RWPE2 (cell line): Measurements from ENCODE around the gene C22orf39.
A peak's percentile ranks its signal among the peaks of the same experiment; 100 is the strongest.

ENCODE experiments used
- ATAC-seq: fragments of 200-7000 bp; cut with Tn5 transposase; 3 replicates; pipeline ENCODE4 v1.9.1; 2021; ENCODE audit warnings: low read depth
- DNase-seq: peaks from one replicate; pipeline ENCODE4 v3.0.0-alpha.2; 2020; ENCODE audit warnings: low spot score
- H3K27ac ChIP-seq: fragments of 450-650 bp; 2 replicates; pipeline ENCODE4 v1.5.1; 2017; ENCODE audit warnings: mild to moderate bottlenecking; ENCODE audit not compliant: poor library complexity, severe bottlenecking
- H3K27me3 ChIP-seq: fragments of 250-450 bp; sonication (Bioruptor Pico); 2 replicates; pipeline ENCODE4 v1.5.1; 2021; ENCODE audit warnings: mild to moderate bottlenecking, moderate library complexity; ENCODE audit not compliant: insufficient read depth, poor library complexity, severe bottlenecking
- H3K36me3 ChIP-seq: fragments of 250-450 bp; sonication (Bioruptor Pico); 2 replicates; pipeline ENCODE4 v1.5.1; 2020; ENCODE audit warnings: low read depth, mild to moderate bottlenecking, moderate library complexity
- H3K4me1 ChIP-seq: fragments of 250-450 bp; sonication (Bioruptor Pico); 2 replicates; pipeline ENCODE4 v1.5.1; 2021; ENCODE audit warnings: mild to moderate bottlenecking, moderate library complexity; ENCODE audit not compliant: insufficient read depth, poor library complexity, severe bottlenecking
- H3K4me3 ChIP-seq: fragments of 250-450 bp; sonication (Bioruptor Pico); 2 replicates; pipeline ENCODE4 v1.5.1; 2021; ENCODE audit warnings: mild to moderate bottlenecking, moderate library complexity; ENCODE audit not compliant: severe bottlenecking
- H3K9me3 ChIP-seq: fragments of 250-450 bp; sonication (Bioruptor Pico); 2 replicates; pipeline ENCODE4 v1.5.1; 2021; ENCODE audit warnings: mild to moderate bottlenecking, moderate library complexity; ENCODE audit not compliant: severe bottlenecking
- TF ChIP-seq, protein P1 (sequence below): fragments of 450-650 bp; IDR thresholded peaks from one replicate; pipeline ENCODE4 v1.5.1; 2017; ENCODE audit warnings: mild to moderate bottlenecking, moderate library complexity; ENCODE audit not compliant: poor library complexity, severe bottlenecking

The C22orf39 gene

GRCh38 chr22:19480789-19481188 is 33.3 kb upstream of the C22orf39 start:
- ATAC-seq = no peak
- Histone ChIP-seq H3K4me1 (peaks cover 33% of the 10 kb centered on the region), H3K9me3 (no peaks in the 10 kb centered on the region), H3K27me3 (no peaks in the 10 kb centered on the region), H3K36me3 (peaks cover 54% of the 10 kb centered on the region), H3K4me3 (peak overlapping the region; percentile 66), H3K27ac (peak overlapping the region; percentile 99)
- TF ChIP-seq, protein P1, sequence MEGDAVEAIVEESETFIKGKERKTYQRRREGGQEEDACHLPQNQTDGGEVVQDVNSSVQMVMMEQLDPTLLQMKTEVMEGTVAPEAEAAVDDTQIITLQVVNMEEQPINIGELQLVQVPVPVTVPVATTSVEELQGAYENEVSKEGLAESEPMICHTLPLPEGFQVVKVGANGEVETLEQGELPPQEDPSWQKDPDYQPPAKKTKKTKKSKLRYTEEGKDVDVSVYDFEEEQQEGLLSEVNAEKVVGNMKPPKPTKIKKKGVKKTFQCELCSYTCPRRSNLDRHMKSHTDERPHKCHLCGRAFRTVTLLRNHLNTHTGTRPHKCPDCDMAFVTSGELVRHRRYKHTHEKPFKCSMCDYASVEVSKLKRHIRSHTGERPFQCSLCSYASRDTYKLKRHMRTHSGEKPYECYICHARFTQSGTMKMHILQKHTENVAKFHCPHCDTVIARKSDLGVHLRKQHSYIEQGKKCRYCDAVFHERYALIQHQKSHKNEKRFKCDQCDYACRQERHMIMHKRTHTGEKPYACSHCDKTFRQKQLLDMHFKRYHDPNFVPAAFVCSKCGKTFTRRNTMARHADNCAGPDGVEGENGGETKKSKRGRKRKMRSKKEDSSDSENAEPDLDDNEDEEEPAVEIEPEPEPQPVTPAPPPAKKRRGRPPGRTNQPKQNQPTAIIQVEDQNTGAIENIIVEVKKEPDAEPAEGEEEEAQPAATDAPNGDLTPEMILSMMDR = no peak
- no peak for DNase-seq

- peaks cover 51% of the 10 kb centered on the region for H3K36me3 ChIP-seq
- no peaks in the 10 kb centered on the region for H3K27me3 ChIP-seq
- H3K4me1 ChIP-seq = peaks cover 33% of the 10 kb centered on the region
- peak overlapping the region; percentile 99 for H3K27ac ChIP-seq
- DNase-seq = no peak
- ATAC-seq = no peak
- TF ChIP-seq, protein P1 = no peak
- H3K9me3 ChIP-seq = no peaks in the 10 kb centered on the region
- peak overlapping the region; percentile 66 for H3K4me3 ChIP-seq
Measured at GRCh38 chr22:19480173-19480568, 32.7 kb upstream of the C22orf39 start.

- TF ChIP-seq, protein P1 = no peak
- Histone ChIP-seq H3K36me3 (peaks cover 52% of the 10 kb centered on the region), H3K27ac (peak within 1 kb of the TSS; percentile 99), H3K4me1 (peaks cover 33% of the 10 kb centered on the region), H3K27me3 (no peaks in the 10 kb centered on the region), H3K9me3 (no peaks in the 10 kb centered on the region), H3K4me3 (peak within 1 kb of the TSS; percentile 66)
- ATAC-seq (peak; percentile 86), DNase-seq (peak; percentile 95)
Measured at GRCh38 chr22:19479355-19480172, 32.1 kb upstream of the C22orf39 start, which contains the start of gene CDC45. Gene CDC45, plus strand, starts transcription at chr22:19479920. Its CDS starts 49 bp downstream, at chr22:19479969.

GRCh38 chr22:19478901-19479354 is 31.4 kb upstream of the C22orf39 start, which contains the start of gene UFD1:
Gene UFD1, minus strand, starts transcription at chr22:19479193. Its CDS starts 108 bp downstream, at chr22:19479085.
- Histone ChIP-seq H3K36me3 (peaks cover 52% of the 10 kb centered on the region), H3K27me3 (no peaks in the 10 kb centered on the region), H3K9me3 (no peaks in the 10 kb centered on the region), H3K4me3 (peak within 1 kb of the TSS; percentile 66), H3K27ac (peak within 1 kb of the TSS; percentile 99), H3K4me1 (peaks cover 31% of the 10 kb centered on the region)
- ATAC-seq (peak; percentile 52), DNase-seq (peak; percentile 80)
- TF ChIP-seq, protein P1 = no peak
